GM23338 (cell line): Measurements from ENCODE around the gene ZBTB45. TPM values are rescaled to one million over a fixed set of nuclear protein-coding genes. Genes with fewer than 3 reads are reported as not detected.
A peak's percentile ranks its signal among the peaks of the same experiment; 100 is the strongest.

Source experiments
- ATAC-seq: fragments of 200-7000 bp; cut with Tn5 transposase; 3 replicates; pipeline ENCODE4 v1.9.1; 2020
- DNase-seq: peaks from one replicate; pipeline ENCODE4 v3.0.0-alpha.2; 2015; ENCODE audit warnings: low spot score
- H2AFZ ChIP-seq: fragments of 200-600 bp; sonication (generic); 2 replicates; pipeline ENCODE4 v1.8.0; 2016; ENCODE audit warnings: antibody characterized with exemption, mild to moderate bottlenecking, moderate library complexity
- H3F3A ChIP-seq: fragments of 200-600 bp; sonication (generic); replicated peaks from 2 replicates; pipeline ENCODE4 v1.8.0; 2017; ENCODE audit warnings: antibody characterized with exemption, mixed run types, low read depth
- H3K27ac ChIP-seq: fragments of 200-600 bp; sonication (generic); 2 replicates; pipeline ENCODE4 v1.6.1; 2016; ENCODE audit warnings: low read depth
- H3K27me3 ChIP-seq: fragments of 200-600 bp; sonication (generic); 2 replicates; pipeline ENCODE4 v1.8.0; 2016; ENCODE audit warnings: mild to moderate bottlenecking, mixed run types, moderate library complexity; ENCODE audit not compliant: insufficient read depth
- H3K36me3 ChIP-seq: fragments of 200-600 bp; sonication (generic); 2 replicates; pipeline ENCODE4 v1.8.0; 2016; ENCODE audit warnings: mild to moderate bottlenecking; ENCODE audit not compliant: insufficient read depth
- H3K4me1 ChIP-seq: fragments of 200-600 bp; sonication (generic); 2 replicates; pipeline ENCODE4 v1.8.0; 2016; ENCODE audit warnings: mild to moderate bottlenecking, moderate library complexity; ENCODE audit not compliant: insufficient read depth
- H3K4me2 ChIP-seq: fragments of 200-600 bp; sonication (generic); 2 replicates; pipeline ENCODE4 v1.7.1; 2017; ENCODE audit warnings: mixed run types
- H3K4me3 ChIP-seq: fragments of 200-600 bp; sonication (generic); 2 replicates; pipeline ENCODE4 v1.6.1; 2016; ENCODE audit warnings: mixed run types
- H3K79me2 ChIP-seq: fragments of 200-600 bp; sonication (generic); replicated peaks from 2 replicates; pipeline ENCODE4 v1.8.0; 2017; ENCODE audit warnings: mild to moderate bottlenecking; ENCODE audit not compliant: insufficient read depth
- H3K9me2 ChIP-seq: fragments of 200-600 bp; sonication (generic); 2 replicates; pipeline ENCODE4 v1.8.0; 2017; ENCODE audit not compliant: insufficient read depth
- H4K20me1 ChIP-seq: fragments of 200-600 bp; sonication (generic); replicated peaks from 2 replicates; pipeline ENCODE4 v1.8.0; 2017; ENCODE audit warnings: mild to moderate bottlenecking; ENCODE audit not compliant: insufficient read depth
- H3K27ac Mint-ChIP-seq: 2 replicates; pipeline ENCODE4 v1.8.0; 2020; ENCODE audit warnings: inconsistent platforms, mild to moderate bottlenecking, moderate library complexity, mixed read lengths
- H3K27me3 Mint-ChIP-seq: 3 replicates; pipeline ENCODE4 v1.8.0; 2022; ENCODE audit warnings: low read depth, mild to moderate bottlenecking, moderate library complexity, mixed read lengths, inconsistent platforms; ENCODE audit not compliant: insufficient read depth, poor library complexity
- H3K36me3 Mint-ChIP-seq: 3 replicates; pipeline ENCODE4 v1.8.0; 2021; ENCODE audit warnings: low read depth, mild to moderate bottlenecking, inconsistent platforms, moderate library complexity, mixed read lengths
- H3K4me1 Mint-ChIP-seq: 3 replicates; pipeline ENCODE4 v1.8.0; 2020; ENCODE audit warnings: mild to moderate bottlenecking, inconsistent platforms, mixed read lengths
- H3K4me3 Mint-ChIP-seq: 3 replicates; pipeline ENCODE4 v1.8.0; 2021; ENCODE audit warnings: moderate library complexity, mild to moderate bottlenecking, inconsistent platforms, mixed read lengths
- H3K9me3 Mint-ChIP-seq: 3 replicates; pipeline ENCODE4 v1.8.0; 2020; ENCODE audit warnings: moderate library complexity, mild to moderate bottlenecking, inconsistent platforms, mixed read lengths
- CREB1 ChIP-seq: fragments of 250-450 bp; sonication (Bioruptor Pico); IDR thresholded peaks from 2 replicates; pipeline ENCODE4 v1.5.0; 2020; ENCODE audit warnings: low read depth, mild to moderate bottlenecking, moderate library complexity
- CTCF ChIP-seq, 2 experiments: fragments of 200-600 bp in 1 of 2; sonication (generic) in 1 of 2; conservative IDR thresholded peaks; 2 replicates each; pipeline versions ENCODE4 v1.5.1 to v1.6.1; 2016 to 2017; ENCODE audit warnings: antibody characterized with exemption in 2 of 2, low read depth in 2 of 2, mild to moderate bottlenecking in 2 of 2, moderate library complexity in 1 of 2
- EZH2 ChIP-seq: fragments of 200-600 bp; sonication (generic); IDR thresholded peaks from one replicate; pipeline ENCODE4 v1.8.0; 2017; ENCODE audit warnings: antibody characterized with exemption, mild to moderate bottlenecking, low read depth; ENCODE audit not compliant: unreplicated experiment
- EZH2phosphoT487 ChIP-seq: fragments of 200-600 bp; sonication (generic); IDR thresholded peaks from one replicate; pipeline ENCODE4 v1.8.1; 2018; ENCODE audit warnings: antibody characterized with exemption; ENCODE audit not compliant: unreplicated experiment
- JUNB ChIP-seq: IDR thresholded peaks from one replicate; pipeline ENCODE4 v1.6.1; 2016; ENCODE audit warnings: antibody characterized with exemption; ENCODE audit not compliant: unreplicated experiment
- NANOG ChIP-seq: IDR thresholded peaks from 2 replicates; pipeline ENCODE4 v1.6.1; 2016; ENCODE audit warnings: antibody characterized with exemption, borderline replicate concordance
- POLR2AphosphoS5 ChIP-seq: IDR thresholded peaks from 2 replicates; pipeline ENCODE4 v1.6.1; 2016; ENCODE audit warnings: antibody characterized with exemption, low read depth
- ZNF114 ChIP-seq: fragments of 250-450 bp; sonication (Bioruptor Pico); IDR thresholded peaks from 2 replicates; pipeline ENCODE4 v1.5.0; 2020; ENCODE audit warnings: mild to moderate bottlenecking, moderate library complexity
- polyA plus RNA-seq: library from polyadenylated mRNA; unstranded; fragments of >200 nt; fragmentation: Nextera tagmentation; extraction: Ambion mirVana; gene quantifications from 2 replicates; pipeline ENCODE4 v1.2.1, GENCODE V29; 2016
- total RNA-seq: library from RNA; depleted of rRNA; stranded (reverse); fragments of >200 nt; shearing (Covaris generic); gene quantifications from 2 replicates; pipeline ENCODE4 v1.2.3, GENCODE V29; 2014
- TF ChIP-seq, protein P1 (sequence below): fragments of 250-450 bp; sonication (Bioruptor Pico); IDR thresholded peaks from 2 replicates; pipeline ENCODE4 v1.5.0; 2020; ENCODE audit warnings: mild to moderate bottlenecking, moderate library complexity
- TF ChIP-seq, protein P2 (sequence below): IDR thresholded peaks from one replicate; pipeline ENCODE4 v1.6.1; 2018; ENCODE audit warnings: antibody characterized with exemption; ENCODE audit not compliant: unreplicated experiment
- TF ChIP-seq, protein P3 (sequence below): IDR thresholded peaks from 2 replicates; pipeline ENCODE4 v1.6.1; 2016; ENCODE audit warnings: antibody characterized with exemption

Gene ZBTB45
- total and polyA plus RNA-seq, 2 experiments from 2014 or later: 9.5 to 10.4 TPM

GRCh38 chr19:58498316-58499020 is 21.1 kb downstream of the ZBTB45 start (continued):
- TF ChIP-seq, protein P1, sequence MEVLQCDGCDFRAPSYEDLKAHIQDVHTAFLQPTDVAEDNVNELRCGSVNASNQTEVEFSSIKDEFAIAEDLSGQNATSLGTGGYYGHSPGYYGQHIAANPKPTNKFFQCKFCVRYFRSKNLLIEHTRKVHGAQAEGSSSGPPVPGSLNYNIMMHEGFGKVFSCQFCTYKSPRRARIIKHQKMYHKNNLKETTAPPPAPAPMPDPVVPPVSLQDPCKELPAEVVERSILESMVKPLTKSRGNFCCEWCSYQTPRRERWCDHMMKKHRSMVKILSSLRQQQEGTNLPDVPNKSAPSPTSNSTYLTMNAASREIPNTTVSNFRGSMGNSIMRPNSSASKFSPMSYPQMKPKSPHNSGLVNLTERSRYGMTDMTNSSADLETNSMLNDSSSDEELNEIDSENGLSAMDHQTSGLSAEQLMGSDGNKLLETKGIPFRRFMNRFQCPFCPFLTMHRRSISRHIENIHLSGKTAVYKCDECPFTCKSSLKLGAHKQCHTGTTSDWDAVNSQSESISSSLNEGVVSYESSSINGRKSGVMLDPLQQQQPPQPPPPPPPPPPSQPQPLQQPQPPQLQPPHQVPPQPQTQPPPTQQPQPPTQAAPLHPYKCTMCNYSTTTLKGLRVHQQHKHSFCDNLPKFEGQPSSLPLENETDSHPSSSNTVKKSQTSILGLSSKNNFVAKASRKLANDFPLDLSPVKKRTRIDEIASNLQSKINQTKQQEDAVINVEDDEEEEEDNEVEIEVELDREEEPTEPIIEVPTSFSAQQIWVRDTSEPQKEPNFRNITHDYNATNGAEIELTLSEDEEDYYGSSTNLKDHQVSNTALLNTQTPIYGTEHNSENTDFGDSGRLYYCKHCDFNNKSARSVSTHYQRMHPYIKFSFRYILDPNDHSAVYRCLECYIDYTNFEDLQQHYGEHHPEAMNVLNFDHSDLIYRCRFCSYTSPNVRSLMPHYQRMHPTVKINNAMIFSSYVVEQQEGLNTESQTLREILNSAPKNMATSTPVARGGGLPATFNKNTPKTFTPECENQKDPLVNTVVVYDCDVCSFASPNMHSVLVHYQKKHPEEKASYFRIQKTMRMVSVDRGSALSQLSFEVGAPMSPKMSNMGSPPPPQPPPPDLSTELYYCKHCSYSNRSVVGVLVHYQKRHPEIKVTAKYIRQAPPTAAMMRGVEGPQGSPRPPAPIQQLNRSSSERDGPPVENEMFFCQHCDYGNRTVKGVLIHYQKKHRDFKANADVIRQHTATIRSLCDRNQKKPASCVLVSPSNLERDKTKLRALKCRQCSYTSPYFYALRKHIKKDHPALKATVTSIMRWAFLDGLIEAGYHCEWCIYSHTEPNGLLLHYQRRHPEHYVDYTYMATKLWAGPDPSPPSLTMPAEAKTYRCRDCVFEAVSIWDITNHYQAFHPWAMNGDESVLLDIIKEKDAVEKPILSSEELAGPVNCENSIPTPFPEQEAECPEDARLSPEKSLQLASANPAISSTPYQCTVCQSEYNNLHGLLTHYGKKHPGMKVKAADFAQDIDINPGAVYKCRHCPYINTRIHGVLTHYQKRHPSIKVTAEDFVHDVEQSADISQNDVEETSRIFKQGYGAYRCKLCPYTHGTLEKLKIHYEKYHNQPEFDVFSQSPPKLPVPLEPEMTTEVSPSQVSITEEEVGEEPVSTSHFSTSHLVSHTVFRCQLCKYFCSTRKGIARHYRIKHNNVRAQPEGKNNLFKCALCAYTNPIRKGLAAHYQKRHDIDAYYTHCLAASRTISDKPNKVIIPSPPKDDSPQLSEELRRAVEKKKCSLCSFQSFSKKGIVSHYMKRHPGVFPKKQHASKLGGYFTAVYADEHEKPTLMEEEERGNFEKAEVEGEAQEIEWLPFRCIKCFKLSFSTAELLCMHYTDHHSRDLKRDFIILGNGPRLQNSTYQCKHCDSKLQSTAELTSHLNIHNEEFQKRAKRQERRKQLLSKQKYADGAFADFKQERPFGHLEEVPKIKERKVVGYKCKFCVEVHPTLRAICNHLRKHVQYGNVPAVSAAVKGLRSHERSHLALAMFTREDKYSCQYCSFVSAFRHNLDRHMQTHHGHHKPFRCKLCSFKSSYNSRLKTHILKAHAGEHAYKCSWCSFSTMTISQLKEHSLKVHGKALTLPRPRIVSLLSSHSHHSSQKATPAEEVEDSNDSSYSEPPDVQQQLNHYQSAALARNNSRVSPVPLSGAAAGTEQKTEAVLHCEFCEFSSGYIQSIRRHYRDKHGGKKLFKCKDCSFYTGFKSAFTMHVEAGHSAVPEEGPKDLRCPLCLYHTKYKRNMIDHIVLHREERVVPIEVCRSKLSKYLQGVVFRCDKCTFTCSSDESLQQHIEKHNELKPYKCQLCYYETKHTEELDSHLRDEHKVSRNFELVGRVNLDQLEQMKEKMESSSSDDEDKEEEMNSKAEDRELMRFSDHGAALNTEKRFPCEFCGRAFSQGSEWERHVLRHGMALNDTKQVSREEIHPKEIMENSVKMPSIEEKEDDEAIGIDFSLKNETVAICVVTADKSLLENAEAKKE (CRISPR knock-in tag): no peak
- TF ChIP-seq ZNF114 (CRISPR knock-in tag) (no peak), POLR2AphosphoS5 (no peak)

DNA sequence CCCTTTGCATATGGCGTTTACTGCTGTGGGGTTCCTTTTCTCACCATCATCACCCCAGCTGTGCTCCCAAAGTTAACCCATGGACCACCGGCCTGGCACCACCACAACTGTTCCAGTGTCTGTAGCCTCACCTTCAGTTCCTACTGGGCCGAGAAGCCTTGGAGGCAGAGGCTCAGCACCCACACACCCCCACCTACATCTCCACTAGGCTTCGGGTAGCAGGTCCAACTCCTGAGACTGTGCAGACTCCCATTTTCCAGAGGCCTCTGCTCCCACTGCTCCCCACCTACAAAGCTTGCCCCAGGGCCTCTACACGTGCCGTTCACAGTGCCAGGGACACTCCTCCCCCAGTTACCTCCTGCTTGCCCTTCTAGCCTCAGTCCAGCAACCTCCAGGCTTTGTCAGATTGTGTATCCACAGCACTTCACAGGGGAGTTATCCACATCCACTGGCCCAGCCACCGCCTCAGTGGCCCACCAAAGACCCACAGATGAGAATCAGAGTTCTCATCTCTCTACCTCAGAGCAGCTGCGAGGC is 21.9 kb downstream of the ZBTB45 start:
- H3K4me3 Mint-ChIP-seq: peak overlapping the region; percentile 81
- no peaks in the 10 kb centered on the region for H4K20me1 ChIP-seq
- H3K4me3 ChIP-seq: peak overlapping the region; percentile 82; the same call in 1 of the 2 replicates
- H3K36me3 ChIP-seq: no peaks in the 10 kb centered on the region
- no peaks in the 10 kb centered on the region for H3K27me3 ChIP-seq
- no peak overlapping the region for H3K27ac ChIP-seq
- H3K9me2 ChIP-seq: no peaks in the 10 kb centered on the region
- H3K9me3 Mint-ChIP-seq: no peaks in the 10 kb centered on the region; the same call in 2 of the 3 replicates
- 0 out of 2 replicates have a peak, but pooled peaks cover 4% of the 10 kb centered on the region for H3K79me2 ChIP-seq
- ATAC-seq: no peak
- H3K36me3 Mint-ChIP-seq: no peaks in the 10 kb centered on the region
- no peak for TF ChIP-seq ZNF114 (CRISPR knock-in tag)
- no peak for TF ChIP-seq CTCF (conservative IDR thresholded peaks at IDR 0.05; ENCODE audit: low read depth in 2 of 2)
- TF ChIP-seq, protein P2, sequence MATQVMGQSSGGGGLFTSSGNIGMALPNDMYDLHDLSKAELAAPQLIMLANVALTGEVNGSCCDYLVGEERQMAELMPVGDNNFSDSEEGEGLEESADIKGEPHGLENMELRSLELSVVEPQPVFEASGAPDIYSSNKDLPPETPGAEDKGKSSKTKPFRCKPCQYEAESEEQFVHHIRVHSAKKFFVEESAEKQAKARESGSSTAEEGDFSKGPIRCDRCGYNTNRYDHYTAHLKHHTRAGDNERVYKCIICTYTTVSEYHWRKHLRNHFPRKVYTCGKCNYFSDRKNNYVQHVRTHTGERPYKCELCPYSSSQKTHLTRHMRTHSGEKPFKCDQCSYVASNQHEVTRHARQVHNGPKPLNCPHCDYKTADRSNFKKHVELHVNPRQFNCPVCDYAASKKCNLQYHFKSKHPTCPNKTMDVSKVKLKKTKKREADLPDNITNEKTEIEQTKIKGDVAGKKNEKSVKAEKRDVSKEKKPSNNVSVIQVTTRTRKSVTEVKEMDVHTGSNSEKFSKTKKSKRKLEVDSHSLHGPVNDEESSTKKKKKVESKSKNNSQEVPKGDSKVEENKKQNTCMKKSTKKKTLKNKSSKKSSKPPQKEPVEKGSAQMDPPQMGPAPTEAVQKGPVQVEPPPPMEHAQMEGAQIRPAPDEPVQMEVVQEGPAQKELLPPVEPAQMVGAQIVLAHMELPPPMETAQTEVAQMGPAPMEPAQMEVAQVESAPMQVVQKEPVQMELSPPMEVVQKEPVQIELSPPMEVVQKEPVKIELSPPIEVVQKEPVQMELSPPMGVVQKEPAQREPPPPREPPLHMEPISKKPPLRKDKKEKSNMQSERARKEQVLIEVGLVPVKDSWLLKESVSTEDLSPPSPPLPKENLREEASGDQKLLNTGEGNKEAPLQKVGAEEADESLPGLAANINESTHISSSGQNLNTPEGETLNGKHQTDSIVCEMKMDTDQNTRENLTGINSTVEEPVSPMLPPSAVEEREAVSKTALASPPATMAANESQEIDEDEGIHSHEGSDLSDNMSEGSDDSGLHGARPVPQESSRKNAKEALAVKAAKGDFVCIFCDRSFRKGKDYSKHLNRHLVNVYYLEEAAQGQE: no peak
- no peak for TF ChIP-seq EZH2phosphoT487
- no peak for TF ChIP-seq EZH2
- TF ChIP-seq, protein P3, sequence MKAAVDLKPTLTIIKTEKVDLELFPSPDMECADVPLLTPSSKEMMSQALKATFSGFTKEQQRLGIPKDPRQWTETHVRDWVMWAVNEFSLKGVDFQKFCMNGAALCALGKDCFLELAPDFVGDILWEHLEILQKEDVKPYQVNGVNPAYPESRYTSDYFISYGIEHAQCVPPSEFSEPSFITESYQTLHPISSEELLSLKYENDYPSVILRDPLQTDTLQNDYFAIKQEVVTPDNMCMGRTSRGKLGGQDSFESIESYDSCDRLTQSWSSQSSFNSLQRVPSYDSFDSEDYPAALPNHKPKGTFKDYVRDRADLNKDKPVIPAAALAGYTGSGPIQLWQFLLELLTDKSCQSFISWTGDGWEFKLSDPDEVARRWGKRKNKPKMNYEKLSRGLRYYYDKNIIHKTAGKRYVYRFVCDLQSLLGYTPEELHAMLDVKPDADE: no peak
- TF ChIP-seq JUNB: no peak
- no peak for TF ChIP-seq NANOG
- TF ChIP-seq CREB1 (CRISPR knock-in tag): no peak
- no peak for TF ChIP-seq POLR2AphosphoS5
- H3K4me1 Mint-ChIP-seq: peaks cover 17% of the 10 kb centered on the region
- DNase-seq: no peak
- H3K27me3 Mint-ChIP-seq: peaks cover 7% of the 10 kb centered on the region
- H3K4me1 ChIP-seq: no peaks in the 10 kb centered on the region
- peak overlapping the region; percentile 95; the same call in 1 of the 2 replicates for H3K4me2 ChIP-seq
- peaks cover 6% of the 10 kb centered on the region for H3F3A ChIP-seq
- H3K27ac Mint-ChIP-seq: no peak overlapping the region
- H2AFZ ChIP-seq: no peak overlapping the region
